ENCODE data around the gene LPCAT3. TPM values are rescaled to one million over a fixed set of nuclear protein-coding genes. Genes with fewer than 3 reads are reported as not detected.

Gene LPCAT3
- total RNA-seq, 1 experiment from 2014 or later: 16.3 TPM

DNA sequence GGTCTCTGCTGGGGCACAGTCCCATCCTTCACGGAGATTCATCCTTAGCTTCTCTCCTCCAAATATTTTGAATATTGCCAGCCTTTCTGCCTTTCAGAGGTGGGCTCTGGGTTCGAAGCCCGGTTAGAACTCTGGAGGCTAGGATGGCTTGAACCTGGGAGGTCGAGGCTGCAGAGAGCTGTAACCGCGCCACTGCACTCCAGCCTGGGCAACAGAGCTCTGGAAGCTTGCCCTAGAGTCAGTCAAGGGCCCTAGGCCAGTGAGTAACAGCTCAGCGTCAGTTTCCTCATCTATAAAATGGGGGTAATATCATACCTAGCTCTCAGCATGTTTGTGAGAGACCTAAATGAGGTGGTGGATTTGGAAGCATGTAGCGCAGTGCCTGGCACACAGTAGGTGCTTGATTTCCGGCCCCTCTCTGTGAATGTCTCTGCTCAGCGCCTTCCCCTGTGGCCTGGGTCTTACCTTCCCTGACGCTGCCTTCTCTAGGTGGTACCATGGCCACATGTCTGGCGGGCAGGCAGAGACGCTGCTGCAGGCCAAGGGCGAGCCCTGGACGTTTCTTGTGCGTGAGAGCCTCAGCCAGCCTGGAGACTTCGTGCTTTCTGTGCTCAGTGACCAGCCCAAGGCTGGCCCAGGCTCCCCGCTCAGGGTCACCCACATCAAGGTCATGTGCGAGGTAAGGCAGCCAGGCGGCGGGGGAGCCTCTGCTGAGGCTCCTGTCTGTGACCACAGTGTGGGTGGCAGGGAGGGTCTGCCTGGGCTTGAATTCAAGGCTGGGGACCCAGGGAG lies 63.8 kb downstream of the LPCAT3 start:
- no peaks in the 10 kb centered on the region for H3F3A ChIP-seq (ENCODE audit: low read length, unreplicated experiment)
- no peak overlapping the region for H2AFZ ChIP-seq (ENCODE audit: low read length)
- no peaks in the 10 kb centered on the region for H4K20me1 ChIP-seq (ENCODE audit: low read length)
- H3K9me3 ChIP-seq (ENCODE audit: low read length): no peaks in the 10 kb centered on the region
- no peaks in the 10 kb centered on the region for H3K9me2 ChIP-seq (replicated peaks; ENCODE audit: low read length)
- H3K27ac ChIP-seq (ENCODE audit: low read length): no peak overlapping the region
- BruUV-seq (replicated peaks): no TSS peak
- H3K4me2 ChIP-seq (ENCODE audit: low read length): no peak overlapping the region
- DNase-seq (no peak), ATAC-seq (no peak)
- no peak overlapping the region for H3K9ac ChIP-seq (ENCODE audit: low read length)
- intact Hi-C loops (cut with micrococcal nuclease): no loop called here
- ChIA-PET POLR2A (ENCODE audit: unreplicated experiment) (no interaction called here), CTCF (no interaction called here)
- H3K4me1 ChIP-seq (ENCODE audit: insufficient read depth, low read length): no peaks in the 10 kb centered on the region
- no peaks in the 10 kb centered on the region for H3K27me3 ChIP-seq (ENCODE audit: low read length)
- H3K79me2 ChIP-seq (ENCODE audit: low read length): no peaks in the 10 kb centered on the region
- TF ChIP-seq, protein P1, sequence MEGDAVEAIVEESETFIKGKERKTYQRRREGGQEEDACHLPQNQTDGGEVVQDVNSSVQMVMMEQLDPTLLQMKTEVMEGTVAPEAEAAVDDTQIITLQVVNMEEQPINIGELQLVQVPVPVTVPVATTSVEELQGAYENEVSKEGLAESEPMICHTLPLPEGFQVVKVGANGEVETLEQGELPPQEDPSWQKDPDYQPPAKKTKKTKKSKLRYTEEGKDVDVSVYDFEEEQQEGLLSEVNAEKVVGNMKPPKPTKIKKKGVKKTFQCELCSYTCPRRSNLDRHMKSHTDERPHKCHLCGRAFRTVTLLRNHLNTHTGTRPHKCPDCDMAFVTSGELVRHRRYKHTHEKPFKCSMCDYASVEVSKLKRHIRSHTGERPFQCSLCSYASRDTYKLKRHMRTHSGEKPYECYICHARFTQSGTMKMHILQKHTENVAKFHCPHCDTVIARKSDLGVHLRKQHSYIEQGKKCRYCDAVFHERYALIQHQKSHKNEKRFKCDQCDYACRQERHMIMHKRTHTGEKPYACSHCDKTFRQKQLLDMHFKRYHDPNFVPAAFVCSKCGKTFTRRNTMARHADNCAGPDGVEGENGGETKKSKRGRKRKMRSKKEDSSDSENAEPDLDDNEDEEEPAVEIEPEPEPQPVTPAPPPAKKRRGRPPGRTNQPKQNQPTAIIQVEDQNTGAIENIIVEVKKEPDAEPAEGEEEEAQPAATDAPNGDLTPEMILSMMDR (conservative IDR thresholded peaks at IDR 0.05; ENCODE audit: low read depth, low read length): no peak
- no peak for TF ChIP-seq EZH2 (IDR thresholded peaks at IDR 0.05; ENCODE audit: low read length, unreplicated experiment)
- no peaks in the 10 kb centered on the region for H3K36me3 ChIP-seq (ENCODE audit: low read depth, low read length)
- no peak overlapping the region for H3K4me3 ChIP-seq (ENCODE audit: low read length)

DNA sequence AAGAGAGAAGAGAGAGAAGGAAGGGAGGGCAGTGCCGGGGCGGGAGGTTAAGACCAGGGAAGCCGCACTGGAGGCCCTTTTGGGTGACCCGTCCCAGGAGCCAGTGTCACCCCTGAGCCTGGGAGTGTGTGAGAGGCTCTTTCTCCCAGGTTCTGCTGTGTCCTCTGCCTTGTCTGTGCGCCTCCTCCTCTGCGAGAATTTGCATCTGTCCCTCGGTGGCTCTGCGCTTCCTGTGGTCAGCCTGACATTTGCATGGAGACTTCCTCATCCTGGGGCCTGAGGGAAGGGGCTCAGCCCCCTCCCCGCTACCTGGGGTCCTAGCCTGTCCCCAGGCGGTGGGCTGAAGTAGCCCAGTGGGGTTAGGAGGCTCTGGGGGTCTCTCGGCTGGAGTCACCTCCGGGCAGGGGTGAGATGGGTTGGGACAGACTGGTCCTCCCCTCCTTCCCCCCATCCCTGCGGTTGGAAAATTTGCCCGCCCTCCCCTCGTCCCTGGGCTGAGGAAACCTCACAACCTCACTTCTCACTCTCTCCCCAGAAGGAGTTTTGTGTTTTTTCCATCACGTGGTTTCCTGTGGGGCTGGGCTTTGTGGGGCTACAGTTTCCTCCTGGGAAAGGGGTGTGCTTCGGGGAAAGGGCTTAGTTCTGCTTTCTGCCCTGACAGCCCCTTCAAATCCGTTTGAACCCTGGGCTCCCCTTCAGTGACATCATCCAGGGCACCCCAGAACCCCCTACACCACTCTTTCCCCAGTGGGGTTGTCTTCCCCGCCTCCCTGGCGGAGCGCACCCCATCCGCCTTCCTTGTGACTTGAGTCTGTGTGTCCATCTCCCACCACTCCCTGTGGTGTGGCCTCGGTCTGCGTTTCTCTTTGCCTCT lies 64.6 kb downstream of the LPCAT3 start:
- Histone ChIP-seq H3K27ac (ENCODE audit: low read length) (no peak overlapping the region), H3K36me3 (ENCODE audit: low read depth, low read length) (no peaks in the 10 kb centered on the region), H3K9me3 (ENCODE audit: low read length) (no peaks in the 10 kb centered on the region), H3K4me1 (ENCODE audit: insufficient read depth, low read length) (no peaks in the 10 kb centered on the region), H3K79me2 (ENCODE audit: low read length) (no peaks in the 10 kb centered on the region), H3K4me2 (ENCODE audit: low read length) (no peak overlapping the region), H3F3A (ENCODE audit: low read length, unreplicated experiment) (no peaks in the 10 kb centered on the region), H4K20me1 (ENCODE audit: low read length) (no peaks in the 10 kb centered on the region), H3K4me3 (ENCODE audit: low read length) (no peak overlapping the region), H3K9ac (ENCODE audit: low read length) (no peak overlapping the region), H3K27me3 (ENCODE audit: low read length) (no peaks in the 10 kb centered on the region), H3K9me2 (replicated peaks; ENCODE audit: low read length) (no peaks in the 10 kb centered on the region), H2AFZ (ENCODE audit: low read length) (no peak overlapping the region)
- POLR2A ChIA-PET (ENCODE audit: unreplicated experiment): no interaction called here
- no TSS peak for BruUV-seq (replicated peaks)
- DNase-seq: no peak
- no peak for TF ChIP-seq EZH2phosphoT487 (IDR thresholded peaks at IDR 0.05; ENCODE audit: borderline replicate concordance, low read length)
- TF ChIP-seq, protein P1 (conservative IDR thresholded peaks at IDR 0.05; ENCODE audit: low read depth, low read length): no peak
- TF ChIP-seq EZH2 (IDR thresholded peaks at IDR 0.05; ENCODE audit: low read length, unreplicated experiment): no peak
- intact Hi-C loops (cut with micrococcal nuclease): no loop called here
- CTCF ChIA-PET: no interaction called here
- ATAC-seq: no peak

Measured in PC-3 (cell line).